Measurements from ENCODE around the gene COL5A3. TPM values are rescaled to one million over a fixed set of nuclear protein-coding genes. Genes with fewer than 3 reads are reported as not detected.

Gene COL5A3
- total RNA-seq, 2 experiments from 2014 or later: 0.50 to 0.63 TPM

- CTCF ChIA-PET: no interaction called here
Measured at GRCh38 chr19:9991425-9992191, 18.7 kb downstream of the COL5A3 start.

DNA sequence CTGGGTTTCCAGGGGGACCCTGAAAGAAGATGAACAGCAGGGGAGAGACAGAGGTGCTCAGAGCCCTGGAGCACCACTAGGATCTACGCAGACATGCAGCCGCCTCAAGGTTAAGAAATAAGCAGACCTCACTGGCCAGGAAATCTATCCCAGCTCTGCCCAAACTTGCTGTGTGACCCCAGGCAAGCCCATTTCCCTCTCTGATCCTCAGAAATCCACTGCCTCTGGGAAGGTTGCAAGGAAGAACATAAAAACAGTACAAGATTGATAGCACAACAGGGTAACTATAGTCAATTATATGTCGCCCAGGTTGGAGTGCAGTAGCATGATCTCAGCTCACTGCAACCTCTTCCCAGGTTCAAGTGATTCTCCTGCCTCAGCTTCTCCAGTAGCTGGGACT, 20.8 kb downstream of the COL5A3 start:
- ChIA-PET POLR2A (no interaction called here), CTCF (interaction anchor here (0.7 to 1.3 kb wide), 2 partner anchors 10 to 132 kb away, joined by 3 to 8 read pairs; no protein-coding TSS in a partner anchor)

More at GRCh38 chr19:9991425-9992191, 18.7 kb downstream of the COL5A3 start:
- POLR2A ChIA-PET: no interaction called here

DNA sequence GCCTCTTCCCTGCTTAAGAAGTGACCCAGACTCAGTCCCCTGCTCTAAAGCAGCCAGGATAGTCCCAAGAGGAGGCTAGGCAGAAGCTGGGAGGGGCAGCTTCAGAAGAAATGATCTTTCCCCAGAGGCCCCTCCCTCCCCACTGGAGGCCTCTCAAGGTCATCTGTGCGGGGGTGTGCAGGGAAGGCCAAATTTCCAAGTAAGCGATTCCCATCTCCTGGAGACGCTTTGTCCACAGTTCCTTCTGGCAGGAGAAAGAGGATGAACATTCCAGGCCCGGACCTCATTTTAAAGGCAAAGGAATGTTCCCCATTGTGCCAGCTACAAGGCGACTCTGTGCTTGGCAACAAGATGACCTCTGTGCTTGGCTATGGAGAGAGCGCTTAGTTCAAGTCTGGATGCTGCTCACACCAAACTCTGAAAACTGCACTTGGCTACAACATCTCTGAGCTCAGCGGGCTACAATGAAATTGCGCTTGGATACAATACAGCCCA, 23.5 kb downstream of the COL5A3 start:
- ChIA-PET POLR2A (no interaction called here), CTCF (no interaction called here)

DNA sequence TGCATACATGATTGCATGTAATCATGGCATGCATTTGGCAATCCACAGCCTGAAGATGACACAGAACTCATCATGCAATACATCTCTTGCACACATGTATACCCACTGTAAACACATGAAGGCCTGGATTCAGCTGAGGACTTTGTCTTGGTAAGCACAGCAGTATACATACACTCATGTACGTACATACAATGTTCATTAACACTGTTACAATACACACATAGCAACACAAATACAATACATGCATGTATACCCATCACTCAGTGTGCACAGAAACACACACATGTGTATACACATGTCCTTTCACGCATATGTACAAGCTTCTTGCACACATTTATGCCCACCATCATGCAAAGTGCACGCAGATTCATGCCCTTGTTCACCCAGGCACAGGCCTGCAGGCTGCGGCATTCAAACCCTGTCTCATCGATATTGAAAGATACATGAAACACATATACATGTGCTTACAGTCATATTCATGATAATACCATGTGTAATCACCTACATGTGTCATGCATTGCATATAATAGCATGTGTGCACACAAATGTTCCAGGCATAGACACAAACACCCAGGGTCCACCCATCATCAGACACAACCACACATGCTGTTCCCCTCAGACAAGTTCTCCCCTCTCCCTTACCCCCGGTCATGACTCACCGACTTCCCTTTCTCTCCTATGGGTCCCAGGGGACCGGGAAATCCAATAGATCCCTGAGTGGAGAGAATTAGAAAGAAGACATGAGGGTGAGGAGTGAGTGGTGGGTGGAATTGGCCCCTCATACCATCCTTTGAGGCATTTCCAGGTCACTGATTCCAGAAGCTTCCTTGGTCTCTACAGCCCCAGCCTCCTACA, 28.7 kb downstream of the COL5A3 start:
- CTCF ChIA-PET: no interaction called here
- POLR2A ChIA-PET: no interaction called here

DNA sequence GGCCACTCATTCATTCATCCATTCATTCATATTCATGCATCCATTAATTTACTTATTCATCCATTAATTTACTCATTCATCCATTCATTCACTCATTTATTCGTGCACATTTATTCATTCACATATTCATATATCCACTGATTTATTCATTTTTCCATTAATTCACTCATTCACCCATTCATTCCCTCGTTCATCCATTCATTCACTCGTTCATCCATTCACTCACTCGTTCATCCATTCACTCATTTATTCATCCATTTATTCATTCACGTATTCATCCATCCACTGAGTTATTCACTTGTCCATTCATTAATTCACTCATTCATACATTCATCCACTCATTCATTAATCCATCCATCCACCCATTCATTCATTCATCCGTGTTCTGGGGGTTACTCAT, 38.2 kb downstream of the COL5A3 start:
- ChIA-PET POLR2A (no interaction called here), CTCF (no interaction called here)

DNA sequence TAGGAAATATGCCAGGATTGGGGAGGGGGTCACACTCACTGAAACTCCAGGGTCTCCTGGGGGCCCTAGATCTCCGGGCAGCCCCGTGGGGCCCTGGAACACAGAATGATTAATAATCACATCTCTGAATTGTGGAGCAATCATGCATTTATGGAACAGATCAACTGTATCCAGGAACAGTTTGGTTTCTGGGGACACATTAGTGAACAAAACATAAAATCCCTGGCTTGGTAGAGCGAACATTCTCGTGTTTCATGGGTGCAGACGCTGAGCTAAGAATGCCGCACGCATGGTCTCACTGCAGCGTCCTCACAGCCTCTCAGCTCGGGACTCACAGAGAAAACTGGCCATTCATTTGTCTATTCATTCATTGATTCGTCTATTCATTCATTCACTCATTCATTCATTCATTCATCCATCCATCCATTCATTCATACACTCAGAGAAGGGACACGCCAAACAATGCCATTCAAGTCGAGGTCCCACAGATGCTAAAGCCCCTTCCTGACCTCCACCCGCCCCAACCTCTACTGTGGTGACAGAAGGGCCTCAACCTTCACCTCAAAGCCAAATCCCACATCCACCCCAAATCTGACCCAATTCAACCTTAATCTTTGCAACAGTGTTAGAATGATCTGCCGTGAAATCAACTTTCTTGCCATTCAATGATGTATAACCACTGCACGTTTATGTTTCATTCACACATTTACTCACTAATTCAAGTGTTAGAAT, 39.0 kb downstream of the COL5A3 start:
- ChIA-PET CTCF (interaction anchor here (1.0 kb wide), 1 partner anchor 22 kb away, joined by 4 read pairs; no protein-coding TSS in a partner anchor), POLR2A (no interaction called here)

DNA sequence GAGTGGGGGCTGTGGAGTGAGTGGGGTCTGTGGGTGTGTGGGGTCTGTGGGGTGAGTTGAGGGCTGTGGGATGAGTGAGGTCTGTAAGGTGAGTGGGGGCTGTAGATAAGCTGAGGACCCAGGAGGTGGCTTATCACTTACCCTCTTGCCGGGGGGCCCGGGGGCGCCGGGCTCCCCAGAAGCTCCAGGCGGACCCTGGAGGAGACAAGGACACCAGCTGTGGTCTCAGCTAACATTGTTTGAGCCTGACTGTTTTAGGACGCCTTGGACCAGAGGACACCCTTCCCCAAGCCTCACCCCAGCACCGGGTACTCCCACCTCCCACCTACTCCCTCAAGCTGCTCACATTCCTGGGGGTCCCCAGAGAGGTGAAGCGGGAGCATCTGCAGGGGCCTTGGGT, 39.8 kb downstream of the COL5A3 start:
- ChIA-PET POLR2A (no interaction called here), CTCF (interaction anchor here (1.0 kb wide), 1 partner anchor 23 kb away, joined by 4 read pairs; no protein-coding TSS in a partner anchor)

DNA sequence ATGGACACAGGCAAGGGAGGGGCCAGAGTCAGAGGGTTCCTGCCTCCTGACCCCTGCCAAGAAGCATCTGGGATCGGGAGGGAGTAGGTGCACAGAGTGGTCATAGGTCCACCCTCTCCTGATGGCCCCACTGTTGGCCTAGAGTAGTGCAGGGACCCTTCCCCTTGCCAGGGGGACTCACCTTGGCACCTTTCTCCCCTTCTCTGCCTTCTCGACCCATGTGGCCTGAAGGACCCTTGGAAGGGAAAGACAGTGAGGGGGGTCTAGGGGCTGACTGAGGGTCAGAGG, 40.7 kb downstream of the COL5A3 start:
- ChIA-PET CTCF (no interaction called here), POLR2A (no interaction called here)

- CTCF ChIA-PET: no interaction called here
- POLR2A ChIA-PET: no interaction called here
Measured at GRCh38 chr19:9968820-9969687, 41.2 kb downstream of the COL5A3 start.

DNA sequence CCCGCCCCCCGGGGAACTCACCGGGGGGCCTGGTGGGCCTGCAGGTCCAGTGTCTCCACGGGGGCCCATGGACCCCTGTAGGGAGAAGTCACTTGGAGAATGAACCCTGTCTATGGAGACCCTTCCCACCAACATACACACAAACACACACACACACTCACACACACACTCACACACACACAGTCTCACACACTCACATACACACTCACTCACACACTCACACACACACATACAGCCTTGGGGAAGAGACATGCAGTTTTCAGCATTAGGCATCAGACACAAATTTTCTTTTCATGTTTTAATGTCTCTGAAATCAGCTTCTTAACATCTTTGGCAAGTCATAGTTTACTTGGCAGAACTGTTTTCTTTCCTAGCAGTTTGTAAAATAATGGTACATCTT, 43.0 kb downstream of the COL5A3 start:
- CTCF ChIA-PET: no interaction called here
- POLR2A ChIA-PET: no interaction called here

DNA sequence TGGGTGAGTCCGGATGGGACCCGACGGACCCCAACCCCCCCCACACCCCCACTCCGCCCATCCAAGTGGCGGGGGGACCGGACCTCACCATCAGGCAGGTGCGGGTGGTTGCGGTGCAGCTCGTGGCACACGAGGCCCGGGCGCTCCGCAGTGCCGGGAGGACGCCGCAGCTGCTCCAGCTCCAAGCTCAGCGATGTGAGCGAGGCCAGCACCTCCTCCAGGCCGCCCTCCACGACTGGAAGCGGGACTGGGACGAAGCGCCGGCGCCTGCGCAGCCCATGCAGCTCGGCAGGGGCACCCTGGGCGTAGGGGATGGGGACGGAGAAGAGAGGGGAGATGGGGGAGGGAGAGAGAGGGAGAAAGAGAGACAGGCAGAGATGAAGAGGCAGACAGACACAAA, 43.9 kb downstream of the COL5A3 start:
- ChIA-PET CTCF (no interaction called here), POLR2A (no interaction called here)

- ChIA-PET POLR2A (no interaction called here), CTCF (interaction anchor here (0.6 kb wide), 1 partner anchor 60 kb away, joined by 3 read pairs; no protein-coding TSS in a partner anchor)
Measured at GRCh38 chr19:9966024-9966423, 44.3 kb downstream of the COL5A3 start.

GRCh38 chr19:9962623-9963290, 47.5 kb downstream of the COL5A3 start:
- POLR2A ChIA-PET: no interaction called here
- CTCF ChIA-PET: interaction anchor here (1.1 to 1.3 kb wide), 2 partner anchors 16 to 23 kb away, joined by 3 read pairs; no protein-coding TSS in a partner anchor

DNA sequence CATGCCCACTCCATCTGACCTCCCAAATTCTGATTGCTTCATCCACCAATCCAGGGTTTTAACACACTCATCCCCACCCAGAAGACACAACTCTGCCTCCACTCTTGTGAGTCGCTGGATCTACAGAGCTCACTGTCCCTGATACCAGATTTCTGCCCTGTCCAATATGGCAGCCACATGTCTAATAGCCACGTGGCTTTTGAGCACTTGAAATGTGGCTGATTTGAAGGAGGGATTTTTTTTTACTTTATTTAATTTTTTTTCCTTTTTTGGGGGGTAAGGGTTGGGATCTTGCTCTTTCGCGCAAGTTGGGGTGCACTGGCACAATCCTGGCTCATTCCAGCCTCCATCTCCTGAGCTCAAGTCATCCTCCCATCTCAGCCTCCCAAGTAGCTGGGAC, 49.2 kb downstream of the COL5A3 start:
- POLR2A ChIA-PET: no interaction called here
- CTCF ChIA-PET: interaction anchor here (1.1 kb wide), 1 partner anchor 28 kb away, joined by 3 read pairs; no protein-coding TSS in a partner anchor

DNA sequence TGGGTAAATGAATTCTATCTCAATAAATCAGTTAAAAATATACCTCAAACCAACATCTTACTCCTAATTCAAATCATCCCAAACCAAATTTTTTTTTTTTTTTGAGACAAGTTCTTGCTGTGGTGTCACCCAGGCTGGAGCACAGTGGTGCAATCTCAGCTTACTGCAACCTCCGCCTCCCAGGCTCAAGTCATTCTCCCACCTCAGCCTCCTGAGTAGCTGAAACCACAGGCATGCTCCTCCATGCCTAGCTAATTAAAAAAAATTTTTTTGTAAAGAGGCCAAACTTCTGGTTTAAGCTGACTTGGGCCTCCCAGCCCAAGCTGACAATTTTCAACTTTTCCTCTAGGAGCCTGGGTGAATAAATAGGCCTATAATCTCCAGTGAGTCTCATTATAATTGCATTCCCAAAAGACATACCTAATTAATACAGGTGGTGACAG, 51.9 kb downstream of the COL5A3 start:
- ChIA-PET CTCF (no interaction called here), POLR2A (no interaction called here)

- ChIA-PET CTCF (no interaction called here), POLR2A (no interaction called here)
Measured at GRCh38 chr19:9956956-9957355, 53.3 kb downstream of the COL5A3 start.

DNA sequence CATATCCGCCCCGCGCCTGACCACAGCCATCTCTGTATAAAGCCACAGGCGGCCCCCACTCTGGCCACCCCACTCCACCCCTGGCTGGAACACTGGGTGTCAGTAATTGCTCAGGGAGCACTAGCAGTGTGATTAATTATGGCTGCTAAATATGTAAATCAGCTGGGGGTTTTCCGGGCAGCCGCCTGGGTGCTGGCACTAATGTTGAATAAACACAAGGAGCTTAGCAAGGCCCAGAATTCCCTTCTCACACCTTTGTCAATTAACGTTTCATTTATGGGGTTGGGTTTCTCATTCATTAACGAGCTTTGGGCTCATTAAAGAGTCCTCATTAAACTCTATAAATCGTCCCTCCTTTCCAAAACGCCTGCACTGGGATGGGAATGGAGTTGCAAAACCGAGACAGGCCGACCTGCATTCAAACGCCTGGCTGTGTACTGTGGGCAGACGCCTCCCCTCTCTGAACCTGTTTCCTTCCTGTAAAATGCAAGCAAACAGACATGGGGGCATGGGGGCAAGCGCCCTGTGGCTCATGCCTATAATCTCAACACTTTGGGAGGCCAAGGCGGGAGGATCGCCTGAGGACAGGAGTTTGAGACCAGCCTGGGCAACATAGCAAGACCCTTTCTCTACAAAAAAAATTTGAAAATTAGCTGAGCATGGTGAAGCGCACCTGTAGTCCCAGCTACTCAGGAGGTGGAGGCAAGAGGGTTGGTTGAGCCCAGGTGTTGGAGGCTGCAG, 56.3 kb downstream of the COL5A3 start:
- ChIA-PET POLR2A (interaction anchor here (0.6 kb wide), 1 partner anchor 332 kb away, joined by 3 read pairs; no protein-coding TSS in a partner anchor), CTCF (interaction anchor here (1.0 kb wide), 1 partner anchor 73 kb away, joined by 3 read pairs; no protein-coding TSS in a partner anchor)

- CTCF ChIA-PET: no interaction called here
- POLR2A ChIA-PET: no interaction called here
Measured at GRCh38 chr19:9952276-9952675, 58.0 kb downstream of the COL5A3 start.
